ENCODE data around the gene CCL3.
"Not testable (repeated sequence)": the region's sequence is repeated elsewhere in the genome, so short reads cannot be mapped to it uniquely, and the experiment has no call there.

CCL3 gene

DNA sequence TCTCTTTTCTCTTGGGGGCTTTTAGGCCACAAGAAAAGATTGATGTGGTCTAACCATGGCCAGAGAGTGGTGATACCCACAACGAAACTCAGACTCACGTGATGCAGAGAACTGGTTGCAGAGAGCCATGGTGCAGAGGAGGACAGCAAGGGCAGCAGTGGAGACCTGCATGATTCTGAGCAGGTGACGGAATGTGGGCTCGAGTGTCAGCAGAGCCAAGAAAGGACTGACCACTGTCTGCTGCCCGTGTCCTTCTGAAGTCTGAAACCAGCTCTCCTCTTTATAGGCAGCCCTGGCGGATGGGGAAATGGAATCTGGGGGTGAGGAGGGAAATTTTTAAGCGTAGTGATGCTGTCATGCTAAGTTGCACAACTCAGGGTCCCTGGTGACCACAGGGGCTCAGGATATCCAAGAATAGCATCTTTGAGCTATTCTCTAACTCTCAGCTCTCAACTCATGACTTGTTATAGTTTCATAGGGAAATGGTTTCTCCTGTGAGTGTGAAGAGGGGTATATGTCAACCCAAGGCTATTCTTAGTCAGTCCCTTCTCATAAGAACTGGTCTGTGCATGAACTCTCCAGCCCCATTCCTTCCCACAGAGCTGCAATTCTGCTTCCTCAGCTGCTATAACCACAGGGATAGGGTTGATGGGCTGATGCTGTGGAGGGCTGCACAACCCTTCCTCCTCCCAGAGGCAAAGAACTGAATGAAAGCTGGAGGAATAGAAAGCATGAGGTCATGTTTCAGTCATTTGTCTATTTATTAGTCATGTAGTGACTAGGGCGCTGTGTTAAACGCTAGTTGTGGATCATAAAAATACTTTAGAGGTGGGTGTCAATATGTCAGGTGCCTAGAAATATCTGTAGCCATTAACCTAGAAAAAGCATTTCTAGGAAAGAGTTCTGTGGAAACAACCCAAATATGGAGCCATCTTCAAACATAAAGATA is at the start of gene CCL3:
Gene CCL3, minus strand, starts transcription at position 256 of the 949 bp plus-strand sequence. Its CDS starts 85 bp downstream, at position 171.
- no peak for DNase-seq

DNA sequence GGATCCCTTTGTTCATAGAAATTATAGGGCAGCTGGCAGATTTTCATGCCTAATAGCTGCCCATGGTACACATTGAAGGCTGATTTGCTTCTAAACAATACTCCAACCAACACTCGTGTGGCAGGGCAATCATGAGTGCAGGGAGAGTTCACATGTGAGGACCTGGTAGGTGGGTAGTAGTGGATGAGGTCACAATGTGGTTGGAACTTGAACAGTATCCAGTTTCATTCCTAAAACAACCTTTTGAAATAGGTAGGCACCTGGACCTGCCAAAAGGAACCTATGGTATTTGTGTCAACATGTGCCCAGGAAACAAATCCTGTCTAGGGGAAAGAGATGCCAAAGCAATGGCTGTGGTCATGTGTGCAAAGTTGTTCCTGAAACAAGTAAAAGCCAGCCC is 46.5 kb upstream of the CCL3 start:
- no peak for DNase-seq

DNA sequence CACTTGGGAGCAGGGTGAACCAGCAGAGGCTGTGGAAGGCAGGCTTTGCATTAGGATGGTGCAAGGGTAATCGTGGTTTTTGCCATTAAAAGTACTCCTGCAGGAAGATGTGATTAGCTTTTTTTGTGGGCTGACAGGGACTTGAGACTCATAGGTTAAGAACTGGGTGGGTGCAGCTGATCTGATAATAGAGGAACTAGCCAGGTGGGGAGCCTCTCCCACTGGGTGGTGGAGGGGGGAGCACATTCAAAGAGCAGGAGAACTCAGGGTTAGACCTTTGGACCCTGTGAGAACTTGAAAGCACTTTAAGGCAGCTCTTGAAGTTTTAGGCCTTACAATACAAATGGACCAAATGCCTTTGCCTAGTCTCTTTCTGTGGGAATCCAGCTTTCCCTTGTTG is 46.1 kb upstream of the CCL3 start:
- DNase-seq = no peak

DNA sequence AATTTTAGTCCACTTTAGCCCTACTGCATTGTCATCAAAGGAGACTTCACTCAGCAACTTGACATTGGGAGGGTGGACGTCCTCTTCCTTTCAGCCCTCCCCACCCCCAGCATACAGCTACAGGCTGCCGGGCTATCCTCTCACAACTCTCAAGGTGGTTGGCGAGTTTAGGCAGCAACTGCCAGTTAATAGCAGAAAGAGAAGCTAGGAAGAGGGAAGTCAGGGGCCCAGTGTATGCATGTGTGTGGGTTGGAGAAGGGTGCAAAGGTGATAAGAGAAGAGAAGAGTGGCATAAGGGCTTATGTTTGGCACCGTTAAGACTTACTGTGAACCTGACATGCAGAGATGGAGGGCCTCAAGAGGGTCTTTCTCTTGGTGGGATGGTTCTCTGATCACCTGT is 45.5 kb upstream of the CCL3 start:
- no peak for DNase-seq

DNA sequence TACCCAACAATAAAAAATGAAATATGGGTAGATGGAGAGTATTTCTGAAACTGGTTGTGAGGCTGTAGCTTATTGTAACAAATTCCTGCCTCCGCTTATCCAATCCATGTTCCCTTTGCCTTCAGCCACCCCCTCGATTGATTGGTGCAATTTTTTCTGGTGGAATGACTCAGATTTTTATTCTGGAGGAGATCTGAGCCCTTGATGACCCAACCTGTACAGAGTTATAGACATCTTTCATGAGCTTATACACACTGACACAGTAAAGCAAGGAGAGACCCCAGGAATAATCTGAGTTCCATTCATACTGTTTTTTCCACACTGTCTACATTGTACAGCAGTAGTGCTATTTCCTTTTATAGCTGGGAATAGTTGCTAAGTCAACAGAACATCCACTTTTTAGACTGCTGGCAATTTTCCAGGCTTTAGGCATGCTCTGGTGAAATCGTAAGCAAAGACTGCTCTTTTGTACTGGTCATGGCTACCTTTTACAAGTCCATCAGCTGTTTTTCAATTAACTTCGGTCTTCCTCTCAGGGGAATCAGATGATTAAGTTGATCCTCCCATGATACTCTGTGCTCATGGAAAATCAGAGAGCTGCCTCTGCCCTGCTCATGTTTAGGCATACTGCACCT is 43.8 kb upstream of the CCL3 start:
- DNase-seq = no peak

DNA sequence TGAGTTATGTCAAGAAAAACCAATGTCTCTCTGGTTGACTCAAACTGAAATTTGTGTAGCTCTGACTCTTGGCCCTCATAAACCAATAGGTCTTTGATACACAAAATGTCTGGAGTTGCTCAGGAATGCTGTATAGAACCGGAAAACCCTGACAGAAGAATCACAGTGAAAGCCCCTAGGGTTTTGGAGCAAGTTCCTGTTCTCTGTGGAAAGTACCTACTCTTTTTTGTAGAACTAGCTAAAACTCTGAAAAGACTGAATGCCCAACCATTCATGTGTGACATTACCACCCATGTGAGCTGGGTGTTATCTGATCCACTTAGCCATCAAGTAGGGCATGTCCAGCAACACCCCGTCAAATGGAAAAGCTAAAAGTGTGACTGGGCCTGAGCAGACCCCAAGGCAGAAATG is 42.5 kb upstream of the CCL3 start:
- no peak for DNase-seq

DNA sequence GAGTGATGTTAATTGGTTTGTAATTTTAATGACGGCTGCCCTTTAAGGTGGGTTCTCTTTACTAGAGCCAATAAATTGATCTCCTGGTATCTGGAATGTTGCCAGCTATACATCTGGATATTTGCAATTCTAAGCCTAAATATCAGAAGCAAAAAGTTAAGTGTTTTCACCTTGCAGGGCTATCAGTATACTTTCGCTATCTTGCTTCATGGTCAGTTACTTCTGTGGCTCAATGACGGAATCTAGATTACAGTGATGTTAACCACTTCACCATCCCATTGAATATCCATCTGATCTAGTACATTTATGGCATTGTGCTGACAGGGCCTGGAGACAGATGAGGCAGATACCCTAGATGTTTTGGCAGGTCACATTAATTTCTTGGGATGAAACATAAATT is 42.0 kb upstream of the CCL3 start:
- DNase-seq = no peak

DNA sequence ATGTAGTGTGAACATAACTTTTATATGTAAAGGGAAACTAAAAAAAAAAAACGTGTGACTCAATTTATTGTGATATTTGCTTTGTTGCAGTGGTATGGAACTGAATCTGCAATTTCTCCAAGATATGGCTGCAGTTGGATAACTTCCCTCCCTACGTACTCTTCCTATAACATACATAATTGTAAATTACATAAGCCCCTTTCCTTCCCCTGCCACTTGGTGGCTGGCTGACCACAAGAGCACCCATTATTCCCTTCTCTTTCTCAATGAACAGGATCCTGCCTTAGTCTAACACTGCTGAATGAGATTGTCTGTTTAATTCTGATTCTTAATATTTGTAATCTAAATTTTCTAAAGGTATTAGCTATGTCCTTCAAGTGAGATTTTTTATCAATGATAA is 41.5 kb upstream of the CCL3 start:
- no peak for DNase-seq

DNA sequence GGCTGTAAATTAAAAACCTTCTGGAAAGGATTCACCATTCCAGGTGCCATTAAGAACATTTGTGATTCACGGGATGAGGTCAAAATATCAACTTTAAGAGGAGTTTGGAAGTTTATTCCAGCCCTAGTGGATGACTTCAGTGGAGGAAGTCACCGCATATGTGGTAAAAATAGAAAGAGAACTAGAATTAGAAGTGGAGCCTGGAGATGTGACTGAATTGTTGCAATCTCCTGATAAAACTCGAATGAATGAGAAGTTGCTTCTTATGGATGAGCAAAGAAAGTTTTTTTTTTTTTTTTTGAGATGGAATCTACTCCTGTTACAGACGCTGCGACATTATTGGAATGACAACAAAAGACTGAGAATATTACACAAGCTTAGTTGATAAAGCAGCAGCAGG is 40.4 kb upstream of the CCL3 start:
- no peak for DNase-seq

DNA sequence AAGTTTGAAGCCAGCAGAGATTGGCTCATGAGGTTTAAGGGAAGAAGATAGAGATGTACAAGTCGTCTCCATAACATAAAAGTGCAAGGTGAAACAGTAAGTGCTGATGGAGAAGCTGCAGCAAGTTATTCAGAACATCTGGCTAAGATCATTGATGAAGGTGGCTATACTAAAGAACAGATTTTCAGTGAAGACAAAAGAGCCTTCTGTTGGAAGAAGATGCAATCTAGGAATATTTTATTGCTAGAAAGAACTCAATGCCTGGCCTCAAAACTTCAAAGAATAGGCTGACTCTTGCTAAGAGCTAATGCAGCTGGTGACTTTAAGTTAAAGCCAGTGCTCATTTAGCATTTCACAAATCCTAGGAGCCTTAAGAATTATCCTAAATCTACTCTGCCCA is 39.7 kb upstream of the CCL3 start:
- DNase-seq = no peak

DNA sequence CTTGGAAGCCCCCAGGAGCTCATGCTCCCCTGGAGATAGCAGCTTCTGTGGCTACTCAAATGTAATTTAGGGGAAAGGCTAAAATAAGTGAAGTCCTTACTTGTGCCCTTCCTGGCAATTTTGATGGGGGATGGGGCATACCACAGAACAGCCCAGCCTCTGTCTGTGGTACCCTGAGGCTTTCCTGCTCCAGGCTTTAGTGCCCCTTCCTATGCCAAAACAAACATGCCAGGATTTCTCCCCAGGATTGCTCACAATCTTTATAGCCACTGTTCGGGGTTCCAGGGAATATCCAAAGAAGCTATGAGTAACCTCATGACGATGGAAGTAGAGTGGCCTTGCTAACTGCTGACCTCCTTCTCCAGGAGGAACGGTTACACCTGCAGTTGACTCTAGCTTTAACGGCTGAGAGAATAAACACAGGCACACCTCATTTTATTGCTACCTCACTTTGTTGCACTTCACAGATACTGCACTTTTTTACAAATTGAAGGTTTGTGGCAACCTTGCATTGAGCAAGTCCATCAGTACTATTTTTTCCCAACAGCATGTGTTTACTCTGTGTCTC is 38.6 kb upstream of the CCL3 start:
- no peak for DNase-seq

DNA sequence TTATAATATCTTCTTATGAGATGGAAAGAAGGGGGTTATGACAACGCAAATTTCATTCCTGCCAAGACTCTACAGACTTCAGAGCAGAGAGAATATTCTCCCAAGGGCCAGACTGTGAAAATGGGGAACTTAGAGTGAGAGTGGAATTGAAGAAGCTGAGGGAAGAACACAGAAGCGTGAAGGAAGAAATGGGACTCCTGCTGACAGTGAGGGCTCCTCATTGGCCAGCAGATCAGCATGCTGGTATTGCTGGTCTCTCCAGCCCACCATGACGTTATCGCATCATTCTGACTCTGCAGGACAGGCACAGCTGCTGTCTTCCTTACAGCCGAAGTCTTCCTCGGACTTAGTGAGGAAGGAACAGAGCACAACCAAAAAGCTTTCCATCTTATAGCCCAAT is 38.0 kb upstream of the CCL3 start:
- DNase-seq = no peak

DNA sequence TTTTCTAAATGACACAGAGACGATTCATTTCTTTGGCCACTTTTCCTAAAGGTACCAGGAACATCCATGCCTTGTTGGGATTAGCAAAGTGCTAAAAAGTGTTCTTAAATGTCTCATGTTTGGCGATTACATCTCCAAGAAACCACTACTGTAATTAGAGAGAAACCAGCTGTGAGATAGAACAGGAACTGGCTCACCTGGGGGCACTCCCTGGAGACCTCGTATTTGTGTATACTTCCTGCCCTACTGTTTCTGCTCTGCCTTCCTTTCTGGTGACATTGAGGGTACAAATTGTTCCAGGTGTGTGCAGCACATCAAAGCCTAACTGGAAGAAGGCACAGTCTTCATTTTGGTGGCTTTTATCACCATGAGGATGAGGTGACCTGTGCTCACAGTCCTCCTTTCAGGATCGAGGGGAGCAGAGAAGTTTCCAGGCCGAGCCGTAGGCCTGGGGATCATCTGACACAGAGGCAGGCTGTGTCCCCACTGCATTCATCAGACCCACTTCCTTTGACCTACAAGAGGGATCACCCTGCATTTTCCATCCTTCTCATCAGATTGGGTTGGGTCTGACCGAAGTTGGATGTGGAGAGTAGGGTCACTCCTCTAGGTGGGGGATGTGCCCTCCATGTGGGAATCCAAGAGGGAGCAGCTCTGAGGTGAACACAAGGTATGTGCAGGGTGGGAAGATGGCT is 37.4 kb upstream of the CCL3 start:
- no peak for DNase-seq

DNA sequence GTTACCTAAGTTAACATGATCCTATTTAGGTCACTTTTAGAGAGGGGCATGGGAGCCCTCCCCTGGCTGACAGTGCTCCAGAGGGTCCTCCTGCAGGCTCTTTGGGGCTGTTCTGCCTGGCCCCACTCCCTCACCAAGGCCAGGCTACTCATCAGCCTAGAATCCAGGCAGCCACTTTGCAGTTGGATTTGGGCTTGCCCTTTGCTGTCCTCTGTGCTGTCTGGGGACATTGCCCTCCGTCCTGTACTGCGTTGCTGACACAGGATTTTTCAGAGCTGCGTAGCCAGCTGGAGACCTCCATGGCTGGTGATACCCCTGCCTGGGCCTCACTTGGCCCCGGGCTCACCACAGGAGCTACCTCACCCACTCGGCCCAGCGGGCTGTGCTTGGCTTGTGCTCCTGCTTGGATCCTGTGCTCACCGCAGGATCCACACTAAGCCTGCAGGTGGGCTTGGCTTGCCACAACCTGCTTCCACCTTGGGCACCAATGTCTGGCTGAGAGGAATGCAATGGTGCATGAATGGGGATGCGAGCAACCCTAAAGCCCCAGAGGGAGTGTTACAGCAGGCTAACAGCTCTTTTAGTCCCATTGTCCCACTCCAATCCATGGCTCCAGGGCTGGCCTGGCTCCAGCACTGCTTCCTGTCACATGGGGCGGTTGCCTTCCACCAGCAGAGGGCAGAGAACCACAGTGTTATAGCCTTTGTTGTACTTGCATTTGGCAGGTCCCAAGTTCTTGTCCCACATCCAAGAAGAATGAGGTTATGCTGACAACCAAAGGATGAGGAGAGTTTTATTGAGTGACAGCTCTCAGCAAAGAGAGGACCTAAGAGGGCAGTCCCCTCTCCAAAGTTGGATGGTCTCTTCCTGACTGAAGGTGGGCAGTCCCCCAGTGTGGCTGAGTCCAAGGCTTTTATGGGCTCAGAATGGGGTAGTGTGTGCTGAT is 35.2 kb upstream of the CCL3 start:
- DNase-seq = no peak

DNA sequence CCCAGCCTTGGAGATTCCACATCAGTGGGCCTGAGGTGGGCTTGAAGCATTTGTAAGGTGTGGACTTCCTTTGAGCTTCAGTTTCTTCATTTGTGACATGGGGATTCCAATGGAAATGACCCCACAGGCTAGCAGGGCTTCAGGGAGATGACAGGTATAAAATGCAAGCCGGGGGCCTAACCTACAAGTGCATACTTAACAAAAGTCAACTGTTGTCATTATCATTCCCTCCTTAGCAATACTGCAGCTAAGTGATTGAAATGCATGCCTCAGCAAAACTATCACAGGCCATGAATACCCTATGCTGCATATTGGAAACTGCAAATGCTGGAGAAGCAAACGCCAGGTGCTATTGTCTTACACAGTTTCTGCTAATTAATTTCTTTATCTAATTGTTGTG is 33.5 kb upstream of the CCL3 start:
- no peak for DNase-seq

DNA sequence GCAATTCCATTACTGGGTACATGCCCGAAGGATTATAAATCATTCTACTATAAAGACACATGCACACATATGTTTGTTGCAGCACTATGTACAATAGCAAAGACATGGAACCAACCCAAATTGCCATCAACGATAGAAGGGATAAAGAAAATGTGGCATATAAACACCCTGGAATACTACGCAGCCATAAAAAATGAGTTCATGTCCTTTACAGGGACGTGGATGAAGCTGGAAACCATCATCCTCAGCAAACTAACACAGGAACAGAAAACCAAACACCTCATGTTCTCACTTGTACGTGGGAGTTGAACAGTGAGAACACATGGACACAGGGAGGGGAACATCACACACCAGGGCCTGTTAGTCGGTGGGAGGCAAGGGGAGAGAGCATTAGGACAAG is 31.2 kb upstream of the CCL3 start:
- not testable (repeated sequence) for DNase-seq

DNA sequence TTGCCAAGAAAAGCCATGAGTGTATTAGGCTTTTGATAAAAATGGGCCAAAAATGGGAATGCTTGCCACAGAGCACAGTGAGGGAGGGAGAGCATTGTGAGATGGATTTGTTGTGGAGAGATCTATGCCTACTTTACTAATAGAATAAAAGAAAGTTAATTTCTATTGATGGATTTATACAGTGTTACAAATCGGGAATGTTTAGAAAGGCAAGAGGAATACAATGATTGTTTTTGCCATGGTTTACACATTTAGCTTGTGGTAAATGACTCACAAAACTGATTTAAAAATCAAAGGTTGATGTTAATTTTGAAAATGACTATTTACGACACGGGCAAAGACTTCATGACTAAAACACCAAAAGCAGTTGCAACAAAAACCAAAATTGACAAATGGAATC is 30.3 kb upstream of the CCL3 start:
- DNase-seq = no peak

DNA sequence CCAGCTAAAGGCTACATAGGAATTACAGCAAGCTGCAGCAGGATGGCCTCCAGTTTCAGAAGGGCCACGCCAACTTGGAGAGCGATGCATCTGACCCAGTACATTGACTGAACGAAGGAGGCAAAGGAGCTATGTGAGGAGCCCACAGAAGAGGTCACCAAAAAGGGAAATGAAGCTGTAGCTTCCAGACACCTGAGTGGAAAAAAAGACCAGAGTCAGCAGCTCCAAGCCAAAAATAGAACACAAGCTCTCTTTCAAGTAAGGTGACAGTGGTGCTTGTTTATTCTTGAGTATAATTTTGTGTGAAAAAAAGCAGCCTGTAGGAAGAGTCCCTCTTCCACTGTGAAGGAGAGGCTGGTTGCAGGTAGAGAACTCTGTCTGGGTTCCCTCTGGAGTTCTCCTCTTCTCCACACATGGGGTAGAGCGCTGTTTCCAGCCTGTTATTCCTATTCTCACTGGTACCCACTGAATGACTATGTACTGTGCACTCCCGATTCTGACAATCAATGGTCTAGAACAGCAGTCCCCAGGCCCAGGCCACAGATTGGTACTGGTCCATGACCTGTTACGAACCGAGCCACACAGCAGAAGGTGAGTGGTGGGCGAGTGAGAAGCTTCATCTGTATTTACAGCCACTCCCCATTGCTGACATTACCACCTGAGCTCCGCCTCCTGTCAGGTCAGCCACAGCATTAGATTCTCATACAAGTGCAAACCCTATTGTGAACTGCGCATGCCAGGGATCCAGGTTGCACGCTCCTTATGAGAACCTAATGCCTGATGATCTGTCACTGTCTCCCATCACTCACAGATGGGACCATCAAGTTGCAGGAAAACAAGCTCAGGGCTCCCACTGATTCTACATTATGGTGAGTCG is 28.8 kb upstream of the CCL3 start:
- no peak for DNase-seq

DNA sequence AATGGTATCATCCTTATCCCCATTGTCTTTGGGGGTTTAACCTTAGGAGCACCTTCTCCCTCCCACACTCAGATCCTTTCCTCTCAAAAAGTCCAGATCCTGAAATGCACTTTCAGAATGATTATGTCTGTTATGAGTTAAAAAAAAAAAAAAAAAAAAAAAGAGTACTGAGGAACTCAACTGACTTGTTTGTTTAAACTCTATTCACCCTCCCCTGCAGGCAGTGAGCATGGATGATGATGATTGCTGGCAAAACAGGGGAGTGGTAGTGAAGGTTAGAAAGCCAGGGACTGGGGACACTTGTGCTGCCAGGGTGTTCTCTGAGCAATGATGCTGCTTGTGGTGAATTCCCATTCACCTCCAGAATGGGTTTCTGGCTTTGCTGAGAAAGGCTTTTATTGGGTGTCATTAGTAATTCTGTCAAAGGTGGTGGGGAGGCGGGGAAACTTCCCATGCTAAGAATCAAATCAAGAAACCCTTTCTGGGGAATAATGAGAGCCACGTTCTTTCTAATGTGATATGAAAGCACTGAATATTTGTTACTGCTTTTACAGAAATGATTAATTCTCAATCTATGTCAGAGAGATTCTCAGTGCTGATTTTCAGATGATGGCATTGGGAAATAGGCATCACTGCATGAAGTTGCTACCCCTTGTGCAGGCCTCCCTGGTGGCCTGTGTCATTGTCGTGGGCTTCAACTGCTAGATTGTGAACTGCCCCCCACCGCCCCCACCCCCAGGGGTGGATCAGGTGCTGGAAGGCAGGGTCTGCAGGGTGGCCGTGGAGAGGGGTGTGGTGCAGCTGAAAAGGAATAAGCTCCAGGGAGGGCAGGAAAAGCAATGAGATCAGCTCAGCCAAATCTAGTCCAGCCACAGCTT is 27.8 kb upstream of the CCL3 start:
- DNase-seq = no peak

DNA sequence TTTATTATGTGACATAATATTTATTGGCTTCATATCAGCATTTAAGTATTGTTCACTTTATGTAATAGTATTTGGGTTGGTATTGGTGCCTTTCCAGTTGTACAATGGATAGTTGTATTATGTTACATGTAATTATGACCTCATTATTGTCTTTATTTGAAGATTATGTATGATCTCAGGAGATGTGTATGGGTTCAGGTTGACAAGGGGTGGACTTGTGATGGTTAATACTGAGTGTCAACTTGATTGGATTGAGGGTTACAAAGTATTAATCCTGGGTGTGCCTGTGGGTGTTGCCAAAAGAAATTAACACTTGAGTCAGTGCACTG is 25.7 kb upstream of the CCL3 start:
- not testable (repeated sequence) for DNase-seq

Measured in T1000 (cell line).